HG02763 (cell line): ENCODE data around the gene ATP23.

ENCODE experiments used
- ATAC-seq: cut with Tn5 transposase; IDR thresholded peaks from one replicate; pipeline ENCODE4 v1.9.1; 2021; ENCODE audit warnings: mild to moderate bottlenecking, moderate library complexity; ENCODE audit not compliant: unreplicated experiment

The ATP23 gene

DNA sequence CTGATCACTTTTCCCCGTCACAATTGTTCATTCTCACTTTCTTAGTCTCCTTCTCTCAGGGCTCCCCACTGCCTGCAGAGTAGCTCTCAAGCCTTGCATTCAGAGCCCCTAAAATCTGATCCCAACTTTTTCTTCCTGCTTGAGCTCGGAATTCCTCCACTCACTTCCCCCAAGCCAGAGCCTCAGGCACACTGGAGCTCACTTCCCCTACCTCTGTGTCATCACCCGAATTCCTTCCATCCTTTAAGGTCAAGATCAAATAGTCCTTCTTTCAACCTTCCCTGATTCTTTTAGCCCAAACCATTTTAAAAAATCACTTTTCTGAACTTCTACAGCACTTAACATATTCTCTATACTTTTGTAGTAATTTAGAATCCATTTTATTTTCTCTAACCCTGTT, 34.1 kb upstream of the ATP23 start:
- ATAC-seq, result no peak

- no peak for ATAC-seq
Measured at GRCh38 chr12:57908511-57908910, 32.9 kb upstream of the ATP23 start.

DNA sequence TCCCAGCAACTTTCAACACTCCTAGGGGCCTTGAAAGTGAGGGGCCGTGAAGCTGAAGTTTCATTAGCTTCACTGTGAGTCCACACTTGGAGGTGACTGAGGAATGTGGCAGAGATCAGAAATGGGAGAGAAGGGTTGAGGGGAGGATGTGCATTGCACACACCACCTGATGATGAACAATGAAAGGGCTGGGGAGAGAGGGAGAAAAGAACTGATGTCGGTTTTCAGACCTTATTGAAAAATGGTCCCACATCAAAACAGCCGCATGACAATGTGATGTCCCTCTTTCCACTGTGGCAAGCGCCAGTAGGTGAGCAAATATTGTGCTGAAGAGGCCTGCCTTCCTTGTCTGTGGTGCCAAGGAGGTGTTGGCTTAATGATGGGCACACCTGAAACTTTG, 32.3 kb upstream of the ATP23 start:
- no peak for ATAC-seq

DNA sequence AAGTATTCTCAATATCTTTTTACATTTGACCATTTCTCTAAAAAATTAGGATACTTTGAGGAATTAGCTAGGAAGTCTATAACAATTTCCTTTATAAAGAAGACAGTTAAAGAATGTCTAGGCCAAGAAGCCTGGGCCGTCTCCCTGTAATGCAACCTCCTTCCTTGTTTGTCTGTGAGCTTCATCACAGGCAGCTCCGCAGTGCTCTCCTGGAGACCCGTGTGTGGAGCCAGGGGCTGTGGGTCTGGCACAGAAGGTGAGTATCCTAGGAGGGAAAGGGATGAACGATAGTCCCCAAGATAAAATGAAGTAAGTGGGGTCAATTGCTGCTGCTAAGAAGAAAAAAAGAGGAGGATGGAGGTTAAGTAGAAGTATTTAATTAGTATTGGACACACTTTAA, 31.8 kb upstream of the ATP23 start:
- ATAC-seq, result no peak

- no peak for ATAC-seq
Measured at GRCh38 chr12:57918147-57918546, 23.2 kb upstream of the ATP23 start.

DNA sequence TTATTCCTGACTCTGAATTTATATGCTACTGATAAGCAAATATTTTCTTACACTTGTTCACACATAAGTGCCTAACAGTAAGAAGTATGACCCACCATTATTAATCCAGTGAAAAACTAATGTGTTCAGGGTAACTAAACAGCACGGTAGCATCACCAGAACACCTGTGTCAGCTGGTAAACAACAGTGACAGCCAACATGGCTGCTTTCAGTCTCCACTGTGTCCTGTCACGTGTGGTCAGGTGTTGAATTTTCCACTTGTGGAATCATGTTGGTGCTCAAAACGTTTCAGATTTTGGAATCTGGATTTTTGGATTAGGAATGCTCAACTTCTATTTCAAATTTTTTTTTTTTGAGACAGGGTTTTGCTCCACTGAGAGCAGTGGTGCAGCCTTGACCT, 14.3 kb upstream of the ATP23 start:
- ATAC-seq, result no peak

GRCh38 chr12:57929092-57929830, 12.1 kb upstream of the ATP23 start:
- no peak for ATAC-seq

GRCh38 chr12:57934819-57935218, 6.5 kb upstream of the ATP23 start:
- ATAC-seq, result no peak

GRCh38 chr12:57935331-57935730, 6.0 kb upstream of the ATP23 start:
- ATAC-seq, result no peak

GRCh38 chr12:57935839-57936512, 5.4 kb upstream of the ATP23 start:
- ATAC-seq, result peak; percentile 99

GRCh38 chr12:57936513-57936883, 4.9 kb upstream of the ATP23 start:
- no peak for ATAC-seq

GRCh38 chr12:57939291-57939690, 2.1 kb upstream of the ATP23 start:
- no peak for ATAC-seq

GRCh38 chr12:57940052-57940914, 1.1 kb upstream of the ATP23 start:
- no peak for ATAC-seq

DNA sequence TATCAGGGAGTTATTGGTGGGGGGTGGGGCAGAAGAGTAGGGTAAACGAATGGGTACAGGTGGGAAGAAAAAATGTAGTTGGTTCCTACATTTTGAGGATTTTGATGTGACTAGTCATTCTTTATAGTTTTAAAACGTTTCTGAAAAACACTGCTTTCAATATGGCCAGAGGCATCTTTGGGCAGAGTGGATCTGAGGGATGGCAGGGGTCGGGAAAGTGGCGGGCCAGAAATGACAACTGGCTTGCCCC, 527 bp upstream of the ATP23 start:
- no peak for ATAC-seq

DNA sequence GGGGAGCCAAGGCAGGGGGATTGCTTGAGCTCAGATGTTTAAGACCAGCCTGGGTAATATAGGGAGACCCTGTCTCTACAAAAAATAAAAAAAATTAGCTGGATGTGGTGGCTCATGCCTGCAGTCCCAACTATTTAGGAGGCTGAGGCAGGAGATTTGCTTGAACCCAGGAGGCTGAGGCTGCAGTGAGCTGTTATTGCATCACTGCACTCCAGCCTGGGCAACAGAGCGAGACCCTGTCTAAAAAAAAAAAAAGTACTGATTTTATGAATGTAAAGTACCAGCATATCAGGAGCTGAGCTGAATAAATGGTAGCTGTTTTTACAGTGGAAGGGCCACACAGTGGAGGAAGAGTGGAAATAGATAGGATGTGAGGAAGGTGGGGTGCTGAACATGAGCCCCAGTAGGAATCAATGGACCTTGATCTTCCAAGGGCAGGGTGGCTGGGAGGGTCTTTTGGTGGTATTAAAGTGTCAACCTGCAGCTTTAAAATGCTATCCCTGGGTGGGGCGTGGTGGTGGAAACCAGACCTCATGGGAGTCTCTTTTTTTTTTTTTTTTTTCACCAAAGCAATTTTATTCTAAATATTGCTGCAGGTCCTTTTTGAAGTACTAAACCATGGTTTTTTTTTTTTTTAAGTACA, 2.2 kb downstream of the ATP23 start:
- no peak for ATAC-seq

GRCh38 chr12:57944313-57945023, 3.1 kb downstream of the ATP23 start:
- no peak for ATAC-seq

- ATAC-seq, result no peak
Measured at GRCh38 chr12:57952766-57953165, 11.4 kb downstream of the ATP23 start.

DNA sequence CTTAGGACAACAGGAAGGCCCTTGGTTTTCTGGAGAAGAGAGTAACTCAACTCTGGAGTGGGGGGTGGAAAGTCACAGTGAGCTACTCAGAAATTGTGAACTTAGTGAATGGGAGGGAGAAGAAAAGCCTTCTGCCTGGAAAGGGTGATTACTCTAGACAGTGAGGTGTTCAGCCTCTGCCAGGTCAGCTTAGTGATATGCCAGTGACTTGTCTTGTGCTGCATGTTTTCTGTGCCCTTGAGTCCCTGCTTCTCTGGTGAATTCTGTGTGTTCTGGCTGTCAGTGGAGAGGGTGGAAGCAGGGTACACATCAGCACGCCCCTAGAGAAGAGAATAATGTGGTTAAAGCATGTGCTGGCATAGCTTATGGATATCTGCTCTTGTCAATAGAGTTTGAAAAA, 13.4 kb downstream of the ATP23 start:
- no peak for ATAC-seq

- ATAC-seq, result no peak
Measured at GRCh38 chr12:57958061-57958657, 16.8 kb downstream of the ATP23 start.

- ATAC-seq, result no peak
Measured at GRCh38 chr12:57964421-57964820, 23.1 kb downstream of the ATP23 start.

DNA sequence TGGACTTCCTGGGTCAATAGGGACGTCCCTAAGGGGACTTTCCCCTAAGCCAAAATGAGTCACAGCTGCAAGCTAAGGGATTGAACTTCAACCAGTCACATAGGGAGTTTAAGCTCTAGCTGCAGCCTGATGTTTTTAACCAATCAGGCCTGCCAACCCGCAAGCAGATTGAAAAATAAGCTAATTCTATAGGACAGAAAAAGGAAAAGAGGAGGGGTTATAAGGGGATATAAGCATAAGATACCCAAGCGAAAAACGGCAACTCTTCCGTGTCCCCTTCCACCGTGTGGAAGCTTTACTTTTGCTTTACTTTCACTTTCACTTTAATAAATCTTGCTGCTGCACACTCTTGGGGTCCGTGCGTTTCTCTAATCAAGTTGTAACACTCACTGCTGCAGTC, 24.4 kb downstream of the ATP23 start:
- no peak for ATAC-seq
